ENCODE data around the gene RPL26.

The RPL26 gene

GRCh38 chr17:8383143-8383822 is at the start of gene RPL26:
Gene RPL26 (minus strand): TSS chr17:8383193. CDS start chr17:8382310, 883 bp downstream.
- DNase-seq = peak; percentile 91
- ATAC-seq = peak; percentile 95

DNA sequence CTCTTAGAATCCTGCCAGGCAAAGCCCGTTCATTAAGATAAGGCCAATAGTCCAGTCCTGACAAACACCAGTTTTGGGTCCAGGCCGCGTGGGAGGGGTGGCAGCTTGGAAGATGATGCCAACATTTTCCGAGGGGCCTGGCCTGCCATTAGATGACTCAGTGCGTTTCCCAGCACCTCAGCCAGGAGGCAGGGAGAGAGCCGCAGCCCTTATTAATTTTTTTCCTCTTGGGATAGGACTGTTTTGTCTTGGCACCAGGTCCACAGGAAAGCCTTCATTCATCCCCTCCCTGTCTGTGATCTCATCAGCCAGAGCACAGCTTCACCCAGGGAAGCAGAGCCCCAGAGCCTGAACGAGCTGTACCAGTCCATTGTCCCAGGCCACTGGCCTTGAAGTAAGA is 48.0 kb upstream of the RPL26 start:
- ATAC-seq (no peak), DNase-seq (no peak)

DNA sequence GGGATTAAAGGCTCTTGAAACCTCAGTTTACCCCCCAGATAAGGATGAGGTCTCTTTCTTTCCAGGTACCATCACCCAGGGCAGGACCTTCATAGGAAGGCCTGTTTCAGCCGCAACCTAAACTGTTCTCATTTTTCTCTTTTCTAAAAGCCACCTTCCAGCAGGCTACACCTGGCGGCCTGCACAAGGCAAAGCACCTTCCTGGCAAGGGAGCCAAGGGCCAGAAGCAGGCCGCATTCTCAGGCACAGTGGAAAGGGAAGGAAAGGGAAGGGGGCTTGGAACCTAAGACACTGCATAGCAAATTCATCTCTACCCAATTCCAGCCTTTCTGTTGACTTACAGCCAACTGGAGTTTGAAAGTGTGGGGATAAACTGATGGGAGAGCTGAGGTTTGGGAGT is 43.8 kb upstream of the RPL26 start:
- DNase-seq (no peak), ATAC-seq (no peak)

DNA sequence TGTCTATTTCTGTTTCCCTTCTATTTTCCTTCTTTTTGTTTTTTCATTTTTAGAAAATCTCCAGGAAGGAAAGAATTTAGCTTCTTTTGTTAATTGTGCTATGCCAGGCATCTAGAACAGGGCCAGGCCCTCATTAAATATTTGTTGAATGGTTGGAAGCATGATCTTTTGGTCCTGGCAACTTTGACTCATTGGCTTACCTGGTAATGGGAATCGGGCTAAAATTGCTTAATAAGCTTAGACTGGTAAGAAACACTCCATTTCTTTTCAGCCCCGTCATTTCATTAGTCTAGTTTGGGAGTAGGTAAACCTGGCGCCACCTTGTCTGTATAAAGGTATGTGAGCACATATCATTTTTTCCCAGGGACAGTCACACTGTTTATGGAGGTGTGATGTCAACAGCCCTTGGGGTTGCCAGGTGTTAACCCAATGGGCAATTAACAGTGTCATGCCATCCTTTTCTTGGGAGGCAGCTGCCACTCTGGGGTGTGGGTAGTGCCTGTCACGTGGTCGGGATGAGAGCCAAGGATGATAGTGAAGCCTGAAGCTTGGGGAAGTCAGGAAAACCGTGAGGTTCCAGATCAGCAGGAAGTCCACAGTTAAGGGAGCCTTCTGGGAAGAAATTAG is 43.2 kb upstream of the RPL26 start:
- DNase-seq (no peak), ATAC-seq (no peak)

DNA sequence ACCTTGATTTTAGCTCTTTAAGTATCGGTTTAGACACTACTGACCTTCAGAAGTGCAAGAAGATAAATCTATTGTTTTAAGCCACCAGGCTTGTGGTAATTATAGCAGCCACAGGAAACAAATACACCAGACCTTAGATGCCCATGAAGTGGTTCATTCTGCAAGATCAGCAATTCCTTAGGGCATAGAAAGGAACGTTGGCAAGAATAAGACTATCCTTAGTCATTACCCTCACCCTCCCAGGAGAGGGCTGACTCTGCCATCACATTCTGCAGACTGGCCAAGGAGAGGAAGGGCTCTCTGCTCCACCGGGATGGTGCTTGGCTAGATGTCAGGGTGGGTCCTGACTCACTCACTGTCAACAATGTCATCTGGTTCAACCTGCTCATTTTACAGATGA is 38.6 kb upstream of the RPL26 start:
- ATAC-seq = no peak

DNA sequence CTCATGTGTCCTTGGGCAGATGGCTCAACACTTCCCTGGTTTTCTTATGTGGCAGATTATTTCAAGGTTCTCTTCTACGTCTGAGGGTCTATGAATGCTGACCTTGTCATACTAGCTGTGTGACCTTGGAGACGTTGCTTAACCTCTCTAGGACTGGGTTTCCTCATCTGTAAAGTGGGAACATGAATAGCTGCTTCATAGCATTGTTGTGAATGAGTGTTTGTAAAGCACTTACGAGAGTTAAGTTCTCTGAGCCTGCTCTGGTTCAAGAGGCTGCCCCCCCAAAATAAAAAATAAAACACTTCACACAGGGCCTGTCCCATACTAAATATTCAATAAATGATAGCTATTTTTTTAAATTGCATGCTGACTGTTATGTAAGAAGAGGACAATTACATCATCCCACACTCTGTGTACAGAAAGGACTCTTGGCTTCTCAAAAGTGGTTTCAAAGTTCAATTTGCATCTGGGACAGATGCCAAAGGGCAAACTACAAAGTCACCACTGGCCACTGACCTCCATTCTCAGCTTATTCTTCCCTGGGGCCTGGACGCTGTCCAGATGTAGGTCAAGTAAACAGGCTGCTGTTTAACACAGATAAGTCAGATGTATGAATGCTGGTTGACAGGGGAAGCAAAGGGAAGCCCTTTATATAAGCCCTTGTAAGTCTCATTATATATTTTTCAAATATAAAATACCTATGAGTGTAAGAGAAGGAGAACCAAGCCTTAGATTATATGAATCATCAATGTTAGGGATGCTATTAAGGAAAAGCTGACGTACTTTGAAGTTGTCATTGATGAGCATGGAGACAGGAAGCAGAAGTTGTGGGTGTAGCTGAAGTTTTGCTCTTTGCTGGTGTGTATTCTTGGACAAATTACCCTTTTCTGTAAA is 37.3 kb upstream of the RPL26 start:
- DNase-seq (no peak), ATAC-seq (no peak)

More for the DNA sequence above, 38.6 kb upstream of the RPL26 start:
- no peak for DNase-seq

DNA sequence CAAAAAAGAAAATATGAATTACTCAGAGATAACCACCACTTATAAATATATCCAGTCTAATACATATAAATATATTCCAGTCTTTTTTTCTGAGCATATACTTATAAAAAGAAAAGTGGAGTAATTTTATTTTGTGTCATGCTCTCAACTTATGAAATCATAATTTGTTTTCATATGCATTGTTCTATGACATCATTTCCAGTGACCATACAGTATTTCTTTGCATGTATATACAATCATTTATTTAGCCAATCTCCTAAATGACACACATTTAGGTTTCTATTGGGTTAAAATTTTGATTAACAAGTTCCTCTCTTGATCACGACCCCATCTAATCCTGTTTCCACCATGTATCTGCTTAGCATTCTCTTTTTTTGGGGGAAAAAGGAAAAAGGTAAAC is 36.3 kb upstream of the RPL26 start:
- no peak for DNase-seq
- no peak for ATAC-seq

DNA sequence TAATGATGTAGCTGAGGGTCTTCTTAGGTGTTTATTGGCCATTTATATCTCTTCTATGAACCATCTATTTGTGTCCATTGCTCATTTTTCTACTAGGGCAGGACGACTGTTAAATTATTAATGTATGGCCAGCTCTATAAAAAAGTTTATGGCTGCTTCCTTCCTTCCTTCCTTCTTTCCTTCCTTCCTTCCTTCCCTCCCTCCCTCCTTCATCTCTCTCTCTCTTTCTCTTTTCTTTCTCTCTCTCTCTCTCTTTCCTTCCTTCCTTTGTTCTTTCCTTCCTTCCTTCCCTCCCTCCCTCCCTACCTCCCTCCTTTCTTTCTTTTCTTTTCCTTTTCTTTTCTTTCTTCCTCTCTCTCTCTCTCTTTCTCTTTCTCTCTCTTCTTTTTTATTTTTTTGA is 35.5 kb upstream of the RPL26 start:
- ATAC-seq = no peak

GRCh38 chr17:8417806-8418205 is 34.8 kb upstream of the RPL26 start:
- no peak for ATAC-seq
- no peak for DNase-seq

More for the DNA sequence above, 35.5 kb upstream of the RPL26 start:
- no peak for DNase-seq

GRCh38 chr17:8413938-8414337 is 30.9 kb upstream of the RPL26 start:
- ATAC-seq (no peak), DNase-seq (no peak)

- ATAC-seq (no peak), DNase-seq (no peak)
Observed at GRCh38 chr17:8413328-8413727, 30.3 kb upstream of the RPL26 start.

DNA sequence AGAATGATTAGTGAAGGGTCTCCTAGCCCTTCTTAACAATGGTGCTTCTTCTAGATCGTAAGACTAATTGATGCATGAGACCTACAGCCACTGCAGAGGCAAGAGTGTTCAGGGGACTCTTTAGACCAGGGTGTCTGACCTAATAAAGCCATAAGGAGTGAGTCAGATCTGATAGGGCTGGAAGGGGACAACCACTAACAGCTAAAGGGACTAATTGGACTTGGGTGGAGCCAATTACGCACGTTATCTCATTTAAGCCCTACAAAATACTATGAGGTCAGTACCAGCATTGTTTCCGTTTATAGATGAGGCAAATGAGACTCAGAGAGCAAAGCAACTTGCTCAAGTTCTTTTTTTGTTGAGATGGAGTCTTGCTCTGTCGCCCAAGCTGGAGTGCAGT is 29.1 kb upstream of the RPL26 start:
- no peak for ATAC-seq
- DNase-seq = no peak

GRCh38 chr17:8410883-8411238 is 27.9 kb upstream of the RPL26 start:
- ATAC-seq (no peak), DNase-seq (no peak)

DNA sequence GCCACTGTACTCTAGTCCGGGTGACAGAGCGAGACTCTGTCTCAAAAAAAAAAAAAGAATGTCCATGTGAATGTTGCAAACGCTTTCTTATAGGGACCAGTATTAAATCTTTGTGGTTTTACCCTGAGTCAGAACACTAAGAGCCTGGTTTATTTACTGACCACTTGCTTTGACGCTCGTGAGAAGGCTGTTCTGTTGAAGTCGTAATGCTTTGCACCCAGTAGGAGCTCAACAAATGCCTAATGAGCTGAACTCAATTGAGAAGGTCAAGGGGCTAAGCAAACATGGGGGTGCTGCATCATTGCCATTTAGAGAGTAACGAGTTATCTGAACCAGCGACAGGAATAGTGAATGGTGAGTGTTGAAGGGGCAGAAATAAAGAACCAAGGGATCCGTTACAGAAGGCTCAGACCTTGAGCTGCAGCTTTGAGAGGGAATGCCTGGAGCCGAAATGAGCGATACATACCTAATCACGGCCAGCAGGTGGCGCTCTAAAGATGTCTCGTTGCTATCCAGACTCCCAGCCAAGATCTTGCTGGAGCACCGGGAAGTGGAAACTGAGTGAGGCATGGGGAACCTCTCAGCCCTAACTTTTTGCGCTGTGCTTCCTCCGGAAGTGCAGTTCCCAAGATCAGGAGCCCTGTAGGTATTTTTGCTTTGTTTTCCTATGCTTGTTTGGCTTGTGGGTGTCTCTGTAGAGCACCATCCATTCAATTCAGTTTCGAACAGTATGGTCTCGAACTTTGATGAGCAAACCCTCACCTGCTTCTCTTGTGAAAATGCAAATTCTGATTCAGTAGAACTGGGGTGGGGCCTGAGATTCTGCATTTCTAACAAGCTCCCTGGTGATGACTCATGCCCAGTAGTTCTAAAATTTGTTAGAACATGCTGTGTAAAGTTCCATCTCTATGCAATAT is 27.2 kb upstream of the RPL26 start:
- DNase-seq (peak; percentile 87), ATAC-seq (peak; percentile 76)

DNA sequence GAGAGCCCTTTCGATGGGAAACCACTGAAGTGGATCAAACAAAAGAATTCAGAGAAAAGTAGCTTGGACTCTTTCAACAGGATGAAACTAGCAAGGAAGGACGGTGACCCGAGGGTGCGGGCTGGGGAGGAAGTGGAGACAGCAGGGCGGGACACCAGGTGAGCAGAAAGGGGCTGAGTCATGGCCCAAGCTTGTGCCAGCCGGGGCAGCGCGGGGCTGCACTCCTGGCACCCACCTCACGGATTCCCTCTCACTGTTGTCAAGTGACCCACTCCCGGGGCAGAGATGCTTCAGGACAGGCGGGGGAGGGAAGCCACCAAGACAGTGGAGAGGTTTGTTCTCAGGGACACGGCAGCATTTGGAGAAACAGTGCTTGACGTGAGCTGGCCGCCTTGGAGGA is 25.4 kb upstream of the RPL26 start:
- no peak for ATAC-seq
- no peak for DNase-seq

DNA sequence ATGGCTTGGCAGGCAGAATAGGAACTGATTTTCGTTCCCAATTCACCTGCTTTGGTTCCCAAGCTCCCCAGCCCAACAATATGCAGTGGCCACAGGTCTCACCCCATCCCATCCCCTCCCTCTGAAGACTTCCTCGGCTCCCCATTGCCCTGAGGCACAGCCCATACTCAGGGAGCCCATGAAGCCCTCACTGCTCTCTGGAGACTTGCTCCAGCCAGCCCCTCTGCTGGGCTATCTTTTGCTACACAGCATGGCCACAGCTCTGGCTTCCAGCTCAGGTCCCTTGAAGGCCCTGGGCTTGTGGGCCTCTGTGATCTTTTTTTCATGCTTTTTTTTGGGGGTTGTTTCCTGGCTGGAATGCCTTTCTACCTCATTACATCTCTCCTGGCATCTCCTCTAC is 23.2 kb upstream of the RPL26 start:
- no peak for DNase-seq
- ATAC-seq = no peak

DNA sequence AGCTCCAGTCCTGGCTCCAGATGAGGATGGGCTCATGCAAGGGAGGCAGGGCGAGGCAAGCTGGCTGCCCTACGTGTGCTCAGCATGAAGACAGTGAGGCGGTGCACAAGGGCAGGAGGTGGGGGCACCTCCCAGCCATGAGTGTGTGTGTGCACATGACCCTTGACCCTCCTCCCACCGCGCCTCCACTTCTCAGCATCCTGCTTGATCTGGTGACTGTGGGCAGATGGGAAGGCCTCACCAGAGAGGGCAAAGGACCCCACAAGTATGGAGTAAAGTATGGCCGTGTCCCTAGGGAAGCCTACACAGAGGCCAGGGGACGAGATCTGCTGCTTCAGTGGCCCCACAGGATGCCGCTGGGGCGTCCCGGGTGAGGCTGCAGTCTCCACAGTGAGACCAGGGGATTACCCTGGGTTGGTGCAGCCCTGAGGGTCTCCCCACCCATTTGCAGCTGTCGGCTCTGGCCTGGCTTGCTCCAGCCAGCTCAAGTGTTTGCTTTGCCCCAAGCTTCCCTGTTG is 22.6 kb upstream of the RPL26 start:
- DNase-seq (no peak), ATAC-seq (no peak)

- no peak for DNase-seq
- no peak for ATAC-seq
Observed at GRCh38 chr17:8402921-8403536, 20.0 kb upstream of the RPL26 start.

DNA sequence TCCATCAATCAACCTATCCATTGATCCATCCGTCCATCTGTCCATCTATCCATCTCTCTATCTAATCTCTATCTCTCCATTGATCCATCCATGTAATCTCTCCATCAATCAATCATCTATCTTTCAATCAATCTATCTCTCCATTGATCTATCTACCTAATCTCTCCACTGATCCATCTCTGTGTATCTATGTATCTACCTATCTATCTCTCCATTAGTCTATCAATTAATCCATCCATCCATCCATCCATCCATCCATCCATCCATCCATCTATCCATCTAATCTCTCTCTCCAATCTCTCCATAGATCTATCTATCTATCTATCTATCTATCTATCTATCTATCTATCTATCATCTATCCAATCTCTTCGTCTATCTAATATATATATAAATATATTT is 18.1 kb upstream of the RPL26 start:
- ATAC-seq (no peak), DNase-seq (no peak)

GRCh38 chr17:8398980-8399379 is 16.0 kb upstream of the RPL26 start:
- ATAC-seq (no peak), DNase-seq (no peak)

DNA sequence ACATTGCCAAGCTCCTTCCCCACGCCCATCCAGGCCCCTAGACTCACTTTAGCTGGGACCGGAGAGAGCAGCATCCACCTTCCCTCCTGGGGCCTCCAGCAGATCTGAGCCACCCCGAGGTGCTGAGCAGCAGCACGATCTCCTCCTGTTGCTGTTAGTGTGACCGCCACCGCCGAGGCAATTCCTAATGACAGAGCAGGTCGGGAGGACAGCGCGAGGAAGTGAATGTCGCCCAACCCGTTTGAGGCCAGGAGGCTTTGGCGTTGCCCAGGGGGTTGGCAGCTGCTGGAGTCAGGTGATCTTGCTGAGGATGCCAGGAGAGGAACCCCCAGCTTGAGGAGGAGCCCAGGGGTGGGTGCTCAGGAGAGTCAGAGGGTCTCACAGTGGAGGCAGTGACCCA is 14.6 kb upstream of the RPL26 start, which contains the start of gene RNF222:
Gene RNF222 (minus strand): TSS at position 192 of the 400 bp plus-strand sequence. CDS start 4,366 bp downstream, outside the sequence.
- DNase-seq (no peak), ATAC-seq (no peak)

Measured in stimulated activated naive CD8-positive, alpha-beta T cell treated with anti-CD3 and anti-CD28 coated beads, Interleukin-15, Interleukin-2, amounts not matched to agents 100 U/mL and 50 U/mL, for 24 hours (primary cell).